NB4 (cell line): Measurements from ENCODE around the gene CCNYL1.

Source experiments
- MYC ChIP-seq: IDR thresholded peaks from 2 replicates; pipeline ENCODE4 v1.6.1; 2011; ENCODE audit warnings: low read depth, low read length
- POLR2A ChIP-seq: IDR thresholded peaks from 2 replicates; pipeline ENCODE4 v1.6.1; 2011; ENCODE audit warnings: mild to moderate bottlenecking; ENCODE audit not compliant: insufficient read length; ENCODE audit errors: extremely low read depth
- TF ChIP-seq, protein P1 (sequence below): IDR thresholded peaks from one replicate; pipeline ENCODE4 v1.5.1; 2012; ENCODE audit warnings: low read depth, low read length

DNA sequence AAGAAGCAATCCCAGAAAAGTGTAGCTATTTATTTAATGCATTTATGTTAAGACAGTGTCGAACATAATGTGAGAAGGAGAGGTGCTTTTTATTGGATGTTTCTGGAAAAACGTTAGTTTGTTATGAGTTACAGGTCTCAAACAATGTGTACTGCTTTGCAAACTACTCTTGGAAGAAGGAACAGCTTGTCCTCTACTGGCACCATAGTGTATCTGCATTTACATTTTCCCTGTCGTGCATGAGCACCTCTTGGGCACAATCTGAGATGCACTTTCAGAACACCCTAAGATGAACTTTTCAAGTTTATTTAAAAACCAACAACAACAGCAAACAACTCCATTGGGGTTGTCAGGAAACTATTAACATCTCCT, 22.8 kb downstream of the CCNYL1 start:
- TF ChIP-seq, protein P1, sequence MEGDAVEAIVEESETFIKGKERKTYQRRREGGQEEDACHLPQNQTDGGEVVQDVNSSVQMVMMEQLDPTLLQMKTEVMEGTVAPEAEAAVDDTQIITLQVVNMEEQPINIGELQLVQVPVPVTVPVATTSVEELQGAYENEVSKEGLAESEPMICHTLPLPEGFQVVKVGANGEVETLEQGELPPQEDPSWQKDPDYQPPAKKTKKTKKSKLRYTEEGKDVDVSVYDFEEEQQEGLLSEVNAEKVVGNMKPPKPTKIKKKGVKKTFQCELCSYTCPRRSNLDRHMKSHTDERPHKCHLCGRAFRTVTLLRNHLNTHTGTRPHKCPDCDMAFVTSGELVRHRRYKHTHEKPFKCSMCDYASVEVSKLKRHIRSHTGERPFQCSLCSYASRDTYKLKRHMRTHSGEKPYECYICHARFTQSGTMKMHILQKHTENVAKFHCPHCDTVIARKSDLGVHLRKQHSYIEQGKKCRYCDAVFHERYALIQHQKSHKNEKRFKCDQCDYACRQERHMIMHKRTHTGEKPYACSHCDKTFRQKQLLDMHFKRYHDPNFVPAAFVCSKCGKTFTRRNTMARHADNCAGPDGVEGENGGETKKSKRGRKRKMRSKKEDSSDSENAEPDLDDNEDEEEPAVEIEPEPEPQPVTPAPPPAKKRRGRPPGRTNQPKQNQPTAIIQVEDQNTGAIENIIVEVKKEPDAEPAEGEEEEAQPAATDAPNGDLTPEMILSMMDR = peak; percentile 23
- no peak for TF ChIP-seq POLR2A
- no peak for TF ChIP-seq MYC
